HG03175 (cell line): ENCODE measurements around the gene NEK7.

Experiments used
- ATAC-seq: cut with Tn5 transposase; IDR thresholded peaks from one replicate; pipeline ENCODE4 v1.9.1; 2021; ENCODE audit warnings: mild to moderate bottlenecking, moderate library complexity; ENCODE audit not compliant: unreplicated experiment

NEK7 gene

GRCh38 chr1:198141668-198142351, 15.0 kb upstream of the NEK7 start:
- ATAC-seq = no peak

GRCh38 chr1:198143797-198144196, 13.0 kb upstream of the NEK7 start:
- ATAC-seq = no peak

- ATAC-seq = no peak
These were observed 9.6 kb upstream of the NEK7 start for GRCh38 chr1:198147216-198147615.

GRCh38 chr1:198150369-198150768, 6.4 kb upstream of the NEK7 start:
- ATAC-seq = no peak

GRCh38 chr1:198151688-198152087, 5.1 kb upstream of the NEK7 start:
- no peak for ATAC-seq

- no peak for ATAC-seq
These were observed 3.7 kb upstream of the NEK7 start for GRCh38 chr1:198153103-198153502.

GRCh38 chr1:198153804-198154203, 3.0 kb upstream of the NEK7 start:
- no peak for ATAC-seq

GRCh38 chr1:198155253-198155652, 1.5 kb upstream of the NEK7 start:
- ATAC-seq = no peak

- peak; percentile 28 for ATAC-seq
These were observed 570 bp upstream of the NEK7 start for GRCh38 chr1:198156111-198156744.

GRCh38 chr1:198157241-198157846, 546 bp downstream of the NEK7 start:
- peak; percentile 47 for ATAC-seq

- ATAC-seq = no peak
These were observed 1.3 kb downstream of the NEK7 start for GRCh38 chr1:198157847-198158725.

- ATAC-seq = peak; percentile 72
These were observed 2.2 kb downstream of the NEK7 start for GRCh38 chr1:198158735-198159589.

- ATAC-seq = no peak
These were observed 3.4 kb downstream of the NEK7 start for GRCh38 chr1:198160222-198160621.

GRCh38 chr1:198160946-198161614, 4.3 kb downstream of the NEK7 start:
- no peak for ATAC-seq

- no peak for ATAC-seq
These were observed 4.9 kb downstream of the NEK7 start for GRCh38 chr1:198161718-198162090.

- peak; percentile 23 for ATAC-seq
These were observed 5.4 kb downstream of the NEK7 start for GRCh38 chr1:198162091-198162767.

- peak; percentile 33 for ATAC-seq
These were observed 9.3 kb downstream of the NEK7 start for GRCh38 chr1:198165927-198166647.

GRCh38 chr1:198166900-198167299, 10.1 kb downstream of the NEK7 start:
- no peak for ATAC-seq
